Measurements from ENCODE around the gene EMCN. TPM values are rescaled to one million over a fixed set of nuclear protein-coding genes. Genes with fewer than 3 reads are reported as not detected.

EMCN gene
- total and polyA plus RNA-seq, 9 donors = 4.4 to 40.7 (median 11.8) TPM

DNA sequence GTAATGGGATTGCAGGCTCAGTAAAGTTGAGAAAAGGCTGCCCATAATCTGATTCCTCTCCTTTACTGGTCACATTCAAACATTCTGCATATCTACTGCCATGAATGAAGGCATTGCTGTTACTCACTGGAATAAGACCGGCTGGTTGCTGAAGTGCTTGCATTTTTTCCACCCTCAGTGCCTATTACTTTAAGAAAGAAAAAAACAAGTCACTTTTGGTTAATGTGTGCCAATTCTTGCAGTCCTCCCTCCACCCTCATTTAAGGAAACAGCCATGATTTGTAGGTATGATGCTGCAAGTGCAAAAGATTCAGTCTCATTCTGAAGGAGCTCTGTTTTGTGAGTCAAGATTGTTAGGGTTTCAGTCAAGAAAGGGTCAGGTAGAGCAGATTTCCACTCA is 94.9 kb downstream of the EMCN start:
- H3K9me3 ChIP-seq = no peaks in the 10 kb centered on the region
- H3K36me3 ChIP-seq = no peaks in the 10 kb centered on the region
- intact Hi-C loops (cut with DNase I) = no loop called here
- no peaks in the 10 kb centered on the region for H3K4me1 ChIP-seq (ENCODE audit: insufficient read depth)
- no peak overlapping the region for H3K4me3 ChIP-seq
- WGBS, 3 donors = 47 to 63% (median 60%) methylated on average over 1 of the region's 1 CpG
- TF ChIP-seq POLR2A (IDR thresholded peaks at IDR 0.05) (no peak), EP300 (IDR thresholded peaks at IDR 0.05) (no peak)
- TF ChIP-seq, protein P1, sequence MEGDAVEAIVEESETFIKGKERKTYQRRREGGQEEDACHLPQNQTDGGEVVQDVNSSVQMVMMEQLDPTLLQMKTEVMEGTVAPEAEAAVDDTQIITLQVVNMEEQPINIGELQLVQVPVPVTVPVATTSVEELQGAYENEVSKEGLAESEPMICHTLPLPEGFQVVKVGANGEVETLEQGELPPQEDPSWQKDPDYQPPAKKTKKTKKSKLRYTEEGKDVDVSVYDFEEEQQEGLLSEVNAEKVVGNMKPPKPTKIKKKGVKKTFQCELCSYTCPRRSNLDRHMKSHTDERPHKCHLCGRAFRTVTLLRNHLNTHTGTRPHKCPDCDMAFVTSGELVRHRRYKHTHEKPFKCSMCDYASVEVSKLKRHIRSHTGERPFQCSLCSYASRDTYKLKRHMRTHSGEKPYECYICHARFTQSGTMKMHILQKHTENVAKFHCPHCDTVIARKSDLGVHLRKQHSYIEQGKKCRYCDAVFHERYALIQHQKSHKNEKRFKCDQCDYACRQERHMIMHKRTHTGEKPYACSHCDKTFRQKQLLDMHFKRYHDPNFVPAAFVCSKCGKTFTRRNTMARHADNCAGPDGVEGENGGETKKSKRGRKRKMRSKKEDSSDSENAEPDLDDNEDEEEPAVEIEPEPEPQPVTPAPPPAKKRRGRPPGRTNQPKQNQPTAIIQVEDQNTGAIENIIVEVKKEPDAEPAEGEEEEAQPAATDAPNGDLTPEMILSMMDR (IDR thresholded peaks at IDR 0.05) = no peak
- no peak overlapping the region for H3K27ac ChIP-seq
- H3K27me3 ChIP-seq = no peaks in the 10 kb centered on the region
- no peak for DNase-seq

DNA sequence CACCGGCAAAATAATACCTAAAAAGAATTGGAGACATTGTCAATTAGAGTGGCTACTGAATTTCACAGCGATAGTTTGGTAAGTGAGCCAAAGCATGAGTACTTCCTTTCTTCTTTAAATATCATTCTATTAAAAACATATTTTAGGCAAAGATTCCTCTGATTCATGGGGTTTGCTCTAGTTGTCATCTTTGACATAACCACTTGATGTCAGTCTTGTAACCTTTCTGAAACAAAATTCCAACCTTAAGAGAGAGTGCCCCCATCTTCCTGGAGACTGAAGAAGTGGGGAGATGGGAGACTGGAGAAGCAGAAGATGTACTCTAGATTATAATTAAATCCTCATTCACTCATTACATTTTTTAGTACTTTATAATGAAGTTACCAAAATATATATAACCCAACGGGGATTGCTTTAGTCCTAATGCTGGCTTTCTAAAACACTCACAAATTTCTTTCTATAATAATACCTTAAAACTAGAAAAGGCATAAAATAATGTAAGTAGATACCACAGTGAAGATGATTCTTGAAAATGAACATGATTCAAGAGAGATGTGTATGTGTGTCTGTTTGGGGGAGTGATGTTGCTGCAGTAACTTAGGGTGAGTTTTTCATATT is 96.4 kb downstream of the EMCN start:
- no peak for TF ChIP-seq EP300 (IDR thresholded peaks at IDR 0.05)
- no peak for TF ChIP-seq POLR2A (IDR thresholded peaks at IDR 0.05)
- TF ChIP-seq, protein P1 (IDR thresholded peaks at IDR 0.05) = peak in 1 of 3 donors; percentile 26
- intact Hi-C loops (cut with DNase I) = no loop called here
- Histone ChIP-seq H3K36me3 (no peaks in the 10 kb centered on the region), H3K27me3 (no peaks in the 10 kb centered on the region), H3K27ac (peak overlapping the region in 1 of 2 donors; percentile 42), H3K4me3 (no peak overlapping the region), H3K4me1 (ENCODE audit: insufficient read depth) (peaks cover 1% of the 10 kb centered on the region), H3K9me3 (no peaks in the 10 kb centered on the region)
- WGBS, 3 donors = 6 to 38% (median 23%) methylated on average over 3 of the region's 3 CpGs
- no peak for DNase-seq

DNA sequence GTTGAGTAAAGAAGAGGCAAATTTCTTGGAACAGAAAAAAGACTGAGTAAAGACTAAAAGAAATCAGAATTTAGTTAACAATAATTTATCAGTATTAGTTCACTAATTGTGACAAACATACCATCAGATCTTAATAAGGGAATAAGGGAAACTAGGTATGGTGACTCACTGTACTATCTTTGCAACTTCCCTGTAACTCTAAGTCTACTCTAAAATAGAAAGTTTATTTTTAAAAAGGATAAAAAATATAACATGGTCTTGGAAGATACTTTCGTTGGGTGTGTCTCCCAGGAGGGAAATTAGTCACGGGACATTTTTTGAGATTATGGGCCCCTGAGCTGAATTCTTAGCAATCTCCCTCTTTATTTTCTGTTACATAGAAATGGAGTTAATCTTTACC is 97.3 kb downstream of the EMCN start:
- intact Hi-C loops (cut with DNase I) = no loop called here
- H3K27ac ChIP-seq = peak overlapping the region in 1 of 2 donors; percentile 42
- TF ChIP-seq, protein P1 (IDR thresholded peaks at IDR 0.05) = no peak
- TF ChIP-seq EP300 (IDR thresholded peaks at IDR 0.05) (no peak), POLR2A (IDR thresholded peaks at IDR 0.05) (no peak)
- 21 to 37% (median 27%) methylated on average over 2 of the region's 2 CpGs for WGBS, 3 donors
- no peak overlapping the region for H3K4me3 ChIP-seq
- H3K9me3 ChIP-seq = no peaks in the 10 kb centered on the region
- peaks cover 1% of the 10 kb centered on the region for H3K4me1 ChIP-seq (ENCODE audit: insufficient read depth)
- no peak for DNase-seq
- no peaks in the 10 kb centered on the region for H3K27me3 ChIP-seq
- no peaks in the 10 kb centered on the region for H3K36me3 ChIP-seq

DNA sequence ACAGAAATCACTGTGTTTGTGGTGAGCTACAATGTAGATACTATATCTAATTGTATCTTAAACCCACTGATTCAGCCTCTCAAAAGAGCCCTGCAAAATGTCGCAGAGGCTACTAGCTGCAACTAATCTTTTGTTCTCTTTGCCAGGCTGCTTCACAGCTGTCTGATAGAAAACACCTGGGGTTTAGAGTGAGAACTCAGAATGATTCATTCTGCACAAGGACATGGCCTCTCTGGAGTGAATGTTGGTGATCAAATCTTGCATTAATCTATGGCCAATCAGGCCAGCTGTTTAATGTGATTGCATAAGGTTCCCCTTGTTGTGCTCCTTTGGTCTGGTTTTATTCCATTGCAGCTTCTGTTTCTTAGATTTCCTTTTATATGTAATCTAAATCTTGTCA is 100.3 kb downstream of the EMCN start:
- H3K27me3 ChIP-seq = no peaks in the 10 kb centered on the region
- H3K36me3 ChIP-seq = no peaks in the 10 kb centered on the region
- TF ChIP-seq EP300 (IDR thresholded peaks at IDR 0.05) (no peak), POLR2A (IDR thresholded peaks at IDR 0.05) (no peak)
- TF ChIP-seq, protein P1 (IDR thresholded peaks at IDR 0.05) = no peak
- DNase-seq = peak in 1 of 5 donors; percentile 11
- H3K4me3 ChIP-seq = no peak overlapping the region
- no peak overlapping the region for H3K27ac ChIP-seq
- 6 to 17% (median 14%) methylated on average over 1 of the region's 1 CpG for WGBS, 3 donors
- intact Hi-C loops (cut with DNase I) = no loop called here
- peaks cover 1% of the 10 kb centered on the region for H3K4me1 ChIP-seq (ENCODE audit: insufficient read depth)
- no peaks in the 10 kb centered on the region for H3K9me3 ChIP-seq

All from ovary (tissue), 9 donors.